Endodermal cell (in vitro differentiated cells): ENCODE data around the gene PNPT1. TPM values are rescaled to one million over a fixed set of nuclear protein-coding genes. Genes with fewer than 3 reads are reported as not detected.

Experiments used
- DNase-seq: peaks from one replicate; pipeline ENCODE4 v3.0.0-alpha.2; 2017
- H3K27ac ChIP-seq: 2 replicates; pipeline ENCODE4 v1.5.1; 2013; ENCODE audit warnings: mild to moderate bottlenecking, low read depth, low read length, moderate library complexity
- H3K27me3 ChIP-seq: 2 replicates; pipeline ENCODE4 v1.6.1; 2013; ENCODE audit warnings: mild to moderate bottlenecking, low read length, moderate library complexity; ENCODE audit not compliant: insufficient read depth, control insufficient read depth, poor library complexity, severe bottlenecking
- H3K36me3 ChIP-seq: 2 replicates; pipeline ENCODE4 v1.7.0; 2013; ENCODE audit warnings: mild to moderate bottlenecking, low read length, moderate library complexity; ENCODE audit not compliant: control insufficient read depth, insufficient read depth
- H3K4me1 ChIP-seq: one replicate; pipeline ENCODE4 v1.7.0; 2013; ENCODE audit warnings: low read length; ENCODE audit not compliant: control insufficient read depth, insufficient read depth
- H3K4me3 ChIP-seq: 2 replicates; pipeline ENCODE4 v1.5.1; 2013; ENCODE audit warnings: mild to moderate bottlenecking, low read length, moderate library complexity
- H3K9ac ChIP-seq: 2 replicates; pipeline ENCODE4 v1.6.1; 2013; ENCODE audit warnings: mild to moderate bottlenecking, low read length, moderate library complexity; ENCODE audit not compliant: poor library complexity, severe bottlenecking; ENCODE audit errors: extremely low read depth
- H3K9me3 ChIP-seq: 2 replicates; pipeline ENCODE4 v1.6.1; 2013; ENCODE audit warnings: mild to moderate bottlenecking, low read length, moderate library complexity; ENCODE audit not compliant: control insufficient read depth
- H3K27ac Mint-ChIP-seq: 2 replicates; pipeline ENCODE4 v1.8.0; 2020; ENCODE audit warnings: mixed read lengths
- H3K27me3 Mint-ChIP-seq: 2 replicates; pipeline ENCODE4 v1.8.0; 2021; ENCODE audit warnings: mild to moderate bottlenecking, mixed read lengths; ENCODE audit not compliant: insufficient read depth
- H3K36me3 Mint-ChIP-seq: 2 replicates; pipeline ENCODE4 v1.8.0; 2020; ENCODE audit warnings: low read depth, mixed read lengths
- H3K4me1 Mint-ChIP-seq: 2 replicates; pipeline ENCODE4 v1.8.0; 2020; ENCODE audit warnings: mixed read lengths
- H3K4me3 Mint-ChIP-seq: 2 replicates; pipeline ENCODE4 v1.8.0; 2020; ENCODE audit warnings: mild to moderate bottlenecking, moderate library complexity, mixed read lengths
- H3K9me3 Mint-ChIP-seq: 2 replicates; pipeline ENCODE4 v1.8.0; 2020; ENCODE audit warnings: mild to moderate bottlenecking, mixed read lengths
- WGBS, 2 experiments: methylation state at CpG; one replicate each; pipeline versions ENCODE4 v1.1.5 to v1.1.7; 2013; ENCODE audit warnings: missing lambda C conversion rate in 2 of 2, mixed read lengths in 1 of 2; ENCODE audit not compliant: insufficient coverage in 1 of 2, insufficient read length in 1 of 2; 5-methylcytosine and 5-hydroxymethylcytosine counted together
- total RNA-seq, 2 donors: library from RNA; stranded (reverse); fragmentation: NEBNext Ultra II Directional in 1 of 2; extraction: Animal tissue kit (Norgen Biotek cat#: 25700) in 1 of 2; gene quantifications; 2 replicates in 1 of 2; 3 replicates in 1 of 2; pipeline ENCODE4 v1.2.1, GENCODE V29; 2021
- TF ChIP-seq, protein P1 (sequence below): fragments of 200-600 bp; sonication (generic); conservative IDR thresholded peaks from 2 replicates; pipeline ENCODE4 v1.5.0; 2021; ENCODE audit warnings: antibody characterized with exemption, mild to moderate bottlenecking

Gene PNPT1
- total RNA-seq, 2 donors from 2014 or later, result 42.1 TPM

DNA sequence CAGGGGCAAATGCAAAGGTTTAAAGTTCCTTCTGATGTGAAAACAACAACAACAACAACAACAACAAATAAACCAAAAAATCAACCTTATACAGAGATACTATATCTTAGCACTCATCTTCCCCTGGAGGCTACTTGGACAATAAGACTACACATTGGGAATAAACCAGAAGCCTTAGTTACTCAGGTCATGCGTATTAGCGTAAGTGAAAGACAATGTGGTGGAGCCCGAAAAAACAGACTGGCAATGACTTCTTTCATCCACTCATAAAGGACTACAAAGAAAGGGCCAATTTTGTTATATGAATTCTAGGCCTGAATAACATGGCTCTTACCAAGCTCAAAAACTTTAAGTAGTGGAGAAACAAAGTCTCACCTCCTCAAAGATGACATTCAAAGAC is 56.8 kb downstream of the PNPT1 start:
- H3K36me3 ChIP-seq, result peaks cover 58% of the 10 kb centered on the region
- H3K9ac ChIP-seq, result no peak overlapping the region
- H3K9me3 ChIP-seq, result no peaks in the 10 kb centered on the region
- TF ChIP-seq, protein P1, sequence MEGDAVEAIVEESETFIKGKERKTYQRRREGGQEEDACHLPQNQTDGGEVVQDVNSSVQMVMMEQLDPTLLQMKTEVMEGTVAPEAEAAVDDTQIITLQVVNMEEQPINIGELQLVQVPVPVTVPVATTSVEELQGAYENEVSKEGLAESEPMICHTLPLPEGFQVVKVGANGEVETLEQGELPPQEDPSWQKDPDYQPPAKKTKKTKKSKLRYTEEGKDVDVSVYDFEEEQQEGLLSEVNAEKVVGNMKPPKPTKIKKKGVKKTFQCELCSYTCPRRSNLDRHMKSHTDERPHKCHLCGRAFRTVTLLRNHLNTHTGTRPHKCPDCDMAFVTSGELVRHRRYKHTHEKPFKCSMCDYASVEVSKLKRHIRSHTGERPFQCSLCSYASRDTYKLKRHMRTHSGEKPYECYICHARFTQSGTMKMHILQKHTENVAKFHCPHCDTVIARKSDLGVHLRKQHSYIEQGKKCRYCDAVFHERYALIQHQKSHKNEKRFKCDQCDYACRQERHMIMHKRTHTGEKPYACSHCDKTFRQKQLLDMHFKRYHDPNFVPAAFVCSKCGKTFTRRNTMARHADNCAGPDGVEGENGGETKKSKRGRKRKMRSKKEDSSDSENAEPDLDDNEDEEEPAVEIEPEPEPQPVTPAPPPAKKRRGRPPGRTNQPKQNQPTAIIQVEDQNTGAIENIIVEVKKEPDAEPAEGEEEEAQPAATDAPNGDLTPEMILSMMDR, result no peak
- no peaks in the 10 kb centered on the region for H3K9me3 Mint-ChIP-seq
- H3K4me1 ChIP-seq, result no peaks in the 10 kb centered on the region
- DNase-seq, result no peak
- H3K36me3 Mint-ChIP-seq, result peaks cover 58% of the 10 kb centered on the region
- no peak overlapping the region for H3K27ac Mint-ChIP-seq
- no peaks in the 10 kb centered on the region for H3K27me3 ChIP-seq
- H3K27ac ChIP-seq, result no peak overlapping the region
- H3K27me3 Mint-ChIP-seq, result no peaks in the 10 kb centered on the region
- no peak overlapping the region for H3K4me3 Mint-ChIP-seq
- 94 to 100% methylated on average over 2 to 3 of the region's 3 CpGs for WGBS, 2 experiments
- no peaks in the 10 kb centered on the region for H3K4me1 Mint-ChIP-seq
- H3K4me3 ChIP-seq, result no peak overlapping the region

DNA sequence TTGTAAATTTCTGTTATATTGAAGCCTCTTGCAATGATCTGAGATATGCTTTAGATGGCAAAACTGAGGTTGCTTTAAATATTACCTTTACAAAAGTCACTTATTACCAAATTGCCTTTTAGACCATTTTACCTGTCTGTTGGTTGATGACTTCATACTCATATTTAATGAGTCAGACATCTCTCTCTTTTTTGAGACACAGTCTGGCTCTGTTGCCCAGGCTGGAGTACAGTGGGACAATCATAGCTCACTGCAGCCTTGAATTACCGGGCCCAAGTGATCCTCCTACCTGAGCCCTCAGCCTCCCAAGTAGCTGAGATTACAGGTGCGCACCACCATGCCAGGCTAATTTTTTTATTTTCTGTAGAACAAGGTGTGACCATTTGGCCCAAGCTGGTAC is 64.7 kb downstream of the PNPT1 start:
- H3K4me3 Mint-ChIP-seq, result no peak overlapping the region
- Histone ChIP-seq H3K4me1 (peaks cover 10% of the 10 kb centered on the region), H3K9ac (no peak overlapping the region), H3K4me3 (no peak overlapping the region), H3K27me3 (no peaks in the 10 kb centered on the region), H3K27ac (no peak overlapping the region), H3K36me3 (peaks cover 9% of the 10 kb centered on the region), H3K9me3 (no peaks in the 10 kb centered on the region)
- H3K4me1 Mint-ChIP-seq, result peaks cover 12% of the 10 kb centered on the region
- H3K36me3 Mint-ChIP-seq, result peaks cover 33% of the 10 kb centered on the region
- TF ChIP-seq, protein P1, result no peak
- H3K9me3 Mint-ChIP-seq, result no peaks in the 10 kb centered on the region
- WGBS, 2 experiments, result 88 to 97% methylated on average over 2 of the region's 2 CpGs
- DNase-seq, result no peak
- H3K27ac Mint-ChIP-seq, result no peak overlapping the region
- H3K27me3 Mint-ChIP-seq, result no peaks in the 10 kb centered on the region

- DNase-seq, result no peak
- Histone ChIP-seq H3K36me3 (peaks cover 5% of the 10 kb centered on the region), H3K4me1 (peaks cover 13% of the 10 kb centered on the region), H3K4me3 (no peak overlapping the region), H3K27me3 (no peaks in the 10 kb centered on the region), H3K27ac (no peak overlapping the region), H3K9me3 (no peaks in the 10 kb centered on the region), H3K9ac (no peak overlapping the region)
- H3K36me3 Mint-ChIP-seq, result peaks cover 27% of the 10 kb centered on the region
- WGBS, 2 experiments, result 100% methylated on average over 1 of the region's 1 CpG
- H3K4me3 Mint-ChIP-seq, result no peak overlapping the region
- TF ChIP-seq, protein P1, result no peak
- H3K9me3 Mint-ChIP-seq, result no peaks in the 10 kb centered on the region
- H3K27ac Mint-ChIP-seq, result no peak overlapping the region
- H3K27me3 Mint-ChIP-seq, result no peaks in the 10 kb centered on the region
- peaks cover 22% of the 10 kb centered on the region for H3K4me1 Mint-ChIP-seq
Observed at GRCh38 chr2:55627915-55628314, 65.7 kb downstream of the PNPT1 start.
